GDM1 (cell line): ENCODE results near the gene RTL1.

Experiments
- DNase-seq: peaks from one replicate; lab custom pipeline; 2025; lab: John Stamatoyannopoulos, UW

The RTL1 gene

DNA sequence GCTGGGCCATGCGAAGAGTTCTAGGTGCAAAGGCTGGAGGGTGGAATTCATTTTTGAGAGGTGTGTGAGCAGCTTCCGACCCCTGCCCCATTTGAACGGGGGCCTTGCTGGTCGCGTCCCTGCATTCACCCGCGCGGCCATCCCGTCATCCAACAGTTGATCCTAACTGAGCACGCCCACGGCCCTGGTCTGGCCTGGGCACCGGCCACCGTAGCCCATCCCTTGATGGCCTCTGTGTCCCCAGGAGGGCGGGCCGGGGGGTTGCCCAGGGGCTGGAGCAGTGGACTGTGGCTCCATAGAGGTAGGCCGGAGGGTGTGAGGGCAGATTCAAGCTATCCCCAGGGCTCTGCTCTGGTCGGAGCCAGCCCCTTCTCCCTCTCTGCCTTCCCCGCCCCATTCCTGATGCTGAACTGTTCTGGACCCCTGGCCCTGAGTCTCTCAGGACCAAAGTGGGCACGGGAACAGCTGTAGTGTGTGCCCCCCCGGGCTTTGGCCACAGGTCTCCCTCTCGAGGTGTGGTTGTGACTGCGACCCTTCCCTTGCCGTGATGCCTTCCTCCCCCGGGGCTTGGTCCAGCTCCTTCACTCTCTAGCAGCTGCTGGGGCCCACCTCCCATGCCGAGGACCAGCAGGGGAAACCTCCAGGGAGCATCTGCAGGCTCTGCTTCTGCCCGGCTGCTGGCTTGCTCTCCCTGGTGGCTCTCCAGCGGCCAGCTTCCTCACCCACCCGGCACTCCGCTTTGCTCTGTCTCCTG, 68.6 kb downstream of the RTL1 start:
- DNase-seq, result no peak

DNA sequence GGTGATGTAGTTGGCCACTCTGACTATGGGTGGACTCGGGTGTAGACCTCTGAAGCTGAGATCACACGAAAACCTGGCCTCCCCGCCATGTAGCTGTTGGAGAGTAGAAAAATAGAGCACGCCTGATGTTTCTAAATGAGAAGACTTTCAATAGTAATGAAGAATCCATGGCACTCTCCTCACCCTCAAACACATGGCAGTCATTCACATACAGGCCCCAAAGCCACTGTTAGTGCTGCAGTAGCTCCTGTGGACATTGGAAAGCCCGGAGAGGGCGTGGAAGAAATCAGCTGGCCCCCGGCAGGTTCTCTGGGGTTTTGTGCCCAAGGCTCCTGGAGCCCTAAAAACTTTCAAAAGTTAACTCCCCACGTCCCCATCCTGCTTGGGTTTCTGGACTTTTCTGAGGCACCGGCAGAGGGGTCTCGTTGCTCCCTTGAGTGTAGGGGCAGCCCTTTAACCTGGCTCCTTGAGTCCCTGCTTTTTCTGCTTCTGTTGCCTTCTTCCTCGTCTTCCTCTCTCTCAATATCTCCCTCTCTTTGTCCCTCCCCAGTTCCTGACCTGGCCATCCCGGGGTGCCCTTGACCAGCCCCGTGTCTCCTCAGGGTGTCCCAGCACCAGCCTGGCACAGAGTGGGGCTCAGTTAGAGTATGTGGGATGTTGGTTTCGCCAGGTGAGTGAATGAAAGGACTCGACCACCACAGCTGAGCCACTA, 69.3 kb downstream of the RTL1 start:
- DNase-seq, result no peak

DNA sequence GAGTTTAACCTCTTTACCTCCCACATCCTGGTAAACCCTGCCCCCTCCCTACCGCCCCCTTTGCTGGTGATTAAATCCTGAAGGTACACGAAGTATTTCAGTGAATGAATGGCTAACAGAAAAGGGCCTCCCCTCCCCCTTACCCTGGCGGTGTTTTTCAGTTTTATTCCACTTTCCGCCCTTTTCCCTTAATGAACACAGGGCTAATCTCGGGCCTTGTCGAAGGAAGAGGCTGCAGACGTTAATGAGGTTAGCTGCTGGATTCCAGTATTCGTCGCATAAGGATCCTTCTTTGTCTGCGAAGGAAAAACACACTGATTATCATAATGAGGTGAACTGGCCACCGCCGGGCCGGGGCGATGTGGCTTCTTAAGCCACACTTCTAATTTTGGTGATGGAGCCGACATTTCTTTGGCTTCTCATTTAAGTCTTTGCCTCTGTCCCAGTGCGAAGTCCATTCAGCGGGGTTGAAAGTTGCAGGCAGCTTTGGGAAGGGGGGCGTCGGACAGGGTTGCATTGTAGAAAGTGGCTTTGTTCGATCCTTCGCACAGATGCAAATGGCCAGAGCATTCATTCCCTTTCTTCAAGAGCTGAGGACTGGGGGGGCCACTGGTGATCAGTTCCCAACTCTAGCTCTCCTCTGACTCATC, 71.1 kb downstream of the RTL1 start:
- no peak for DNase-seq

DNA sequence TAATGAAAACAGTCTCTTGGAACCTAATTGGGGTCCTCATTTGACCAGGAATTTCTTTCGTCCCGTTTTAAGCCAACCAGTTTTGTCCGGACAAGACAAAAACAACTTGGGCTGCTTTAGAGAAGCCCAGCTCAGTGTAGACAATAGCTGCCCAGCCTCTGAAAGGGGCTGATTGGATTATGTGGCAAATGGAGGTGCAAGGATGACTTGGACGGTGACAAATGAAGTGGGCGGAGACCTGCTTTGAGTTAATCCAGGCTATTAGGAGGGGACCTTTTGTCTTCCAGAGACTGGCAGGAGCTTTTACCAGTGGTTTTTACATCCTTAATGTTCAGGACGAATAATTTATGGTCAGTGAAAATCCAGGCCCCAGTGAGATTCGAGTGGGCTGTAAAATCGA, 72.8 kb downstream of the RTL1 start:
- no peak for DNase-seq
